CD4-positive, alpha-beta T cell treated with Interferon alpha-2 for 1 hour (primary cell): ENCODE results near the gene PIP.
"Not testable (repeated sequence)": the region's sequence is repeated elsewhere in the genome, so short reads cannot be mapped to it uniquely, and the experiment has no call there.

Experiments used
- DNase-seq, 2 donors: peaks; one replicate each; pipeline ENCODE4 v3.0.0-alpha.2; 2020 to 2022

Gene PIP

GRCh38 chr7:143180771-143181170 lies 48.9 kb downstream of the PIP start:
- not testable (repeated sequence) for DNase-seq

- DNase-seq, result peak in 1 of 2 donors; percentile 2
Observed at GRCh38 chr7:143181349-143181748, 49.5 kb downstream of the PIP start.

GRCh38 chr7:143183024-143183423 lies 51.1 kb downstream of the PIP start, which contains the start of gene TAS2R39:
Gene TAS2R39, plus strand, starts transcription at chr7:143183419. Its CDS starts 0 bp downstream, at chr7:143183419.
- DNase-seq, result no peak

- DNase-seq, result no peak
Observed at GRCh38 chr7:143185551-143185950, 53.7 kb downstream of the PIP start.

- no peak for DNase-seq
Observed at GRCh38 chr7:143188994-143189393, 57.1 kb downstream of the PIP start.
